HEK293T (cell line): ENCODE results near the gene DOK4.

Experiments used
- CTCF ChIA-PET: fragments of 350-600 bp; formaldehyde crosslinking; extraction: SDS; loops from one replicate; lab custom pipeline; 2021; ENCODE audit warnings: antibody characterized with exemption, inconsistent platforms; lab: Yijun Ruan, JAX
- POLR2A ChIA-PET: fragments of 350-600 bp; formaldehyde crosslinking; extraction: SDS; loops from one replicate; lab custom pipeline; 2020; ENCODE audit warnings: antibody characterized with exemption, inconsistent platforms; lab: Yijun Ruan, JAX
- DNase-seq: peaks from one replicate; pipeline ENCODE4 v3.0.0; 2012; ENCODE audit warnings: mixed read lengths; ENCODE audit errors: extremely low spot score
- ARNT ChIP-seq: fragments of 450-650 bp; IDR thresholded peaks from 2 replicates; pipeline ENCODE4 v1.6.1; 2017; ENCODE audit warnings: mild to moderate bottlenecking
- BHLHE40 ChIP-seq: fragments of 450-650 bp; IDR thresholded peaks from 2 replicates; pipeline ENCODE4 v1.6.1; 2016; ENCODE audit warnings: mild to moderate bottlenecking, moderate library complexity, borderline replicate concordance
- CTBP1 ChIP-seq: fragments of 450-650 bp; IDR thresholded peaks from 2 replicates; pipeline ENCODE4 v1.6.1; 2016; ENCODE audit warnings: borderline replicate concordance
- ELF4 ChIP-seq: fragments of 450-650 bp; IDR thresholded peaks from 2 replicates; pipeline ENCODE4 v1.6.1; 2017; ENCODE audit warnings: antibody characterized with exemption
- FOXA1 ChIP-seq: fragments of 450-650 bp; IDR thresholded peaks from 2 replicates; pipeline ENCODE4 v1.6.1; 2016; ENCODE audit warnings: mild to moderate bottlenecking
- FOXK2 ChIP-seq: fragments of 450-650 bp; IDR thresholded peaks from 2 replicates; pipeline ENCODE4 v1.6.1; 2016; ENCODE audit warnings: mild to moderate bottlenecking
- FOXM1 ChIP-seq: fragments of 450-650 bp; IDR thresholded peaks from 2 replicates; pipeline ENCODE4 v1.6.1; 2017; ENCODE audit warnings: mild to moderate bottlenecking, borderline replicate concordance
- HDGF ChIP-seq: fragments of 450-650 bp; IDR thresholded peaks from 2 replicates; pipeline ENCODE4 v1.6.1; 2017; ENCODE audit warnings: antibody characterized with exemption, borderline replicate concordance
- L3MBTL2 ChIP-seq: fragments of 450-650 bp; conservative IDR thresholded peaks from 2 replicates; pipeline ENCODE4 v1.6.1; 2016; ENCODE audit warnings: mild to moderate bottlenecking
- LEF1 ChIP-seq: fragments of 450-650 bp; IDR thresholded peaks from 2 replicates; pipeline ENCODE4 v1.6.1; 2017; ENCODE audit warnings: mild to moderate bottlenecking, borderline replicate concordance
- NFRKB ChIP-seq: fragments of 450-650 bp; IDR thresholded peaks from 2 replicates; pipeline ENCODE4 v1.6.1; 2016; ENCODE audit warnings: mild to moderate bottlenecking, moderate library complexity
- SP1 ChIP-seq: fragments of 450-650 bp; IDR thresholded peaks from 2 replicates; pipeline ENCODE4 v1.6.1; 2017
- SUZ12 ChIP-seq: fragments of 450-650 bp; IDR thresholded peaks from 2 replicates; pipeline ENCODE4 v1.6.1; 2016; ENCODE audit warnings: mild to moderate bottlenecking
- TARDBP ChIP-seq: fragments of 450-650 bp; IDR thresholded peaks from 2 replicates; pipeline ENCODE4 v1.6.1; 2016
- ZNF384 ChIP-seq: fragments of 450-650 bp; IDR thresholded peaks from 2 replicates; pipeline ENCODE4 v1.6.1; 2016
- TF ChIP-seq, protein P1 (sequence below): fragments of 450-650 bp; IDR thresholded peaks from 2 replicates; pipeline ENCODE4 v1.6.1; 2016

The DOK4 gene

DNA sequence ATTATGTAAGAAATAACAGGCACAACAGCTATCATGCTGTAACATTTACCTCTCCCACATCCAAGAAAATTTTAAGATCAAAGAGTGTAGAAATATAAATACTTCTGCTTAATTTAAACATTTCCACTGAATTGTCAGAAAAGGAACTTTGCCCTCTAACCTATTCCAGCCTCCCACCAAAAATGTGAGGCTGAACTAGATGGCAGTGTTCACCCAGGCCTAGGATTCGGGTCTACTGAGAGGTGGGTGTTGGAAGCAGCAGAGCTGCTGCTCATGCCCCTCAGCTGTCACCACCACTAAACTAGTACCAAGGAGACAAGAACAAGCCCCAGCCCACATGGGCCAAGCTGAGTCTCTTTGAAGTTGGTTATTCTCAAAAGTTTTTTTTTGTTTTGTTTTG lies 50.5 kb downstream of the DOK4 start:
- TF ChIP-seq FOXA1: no peak

DNA sequence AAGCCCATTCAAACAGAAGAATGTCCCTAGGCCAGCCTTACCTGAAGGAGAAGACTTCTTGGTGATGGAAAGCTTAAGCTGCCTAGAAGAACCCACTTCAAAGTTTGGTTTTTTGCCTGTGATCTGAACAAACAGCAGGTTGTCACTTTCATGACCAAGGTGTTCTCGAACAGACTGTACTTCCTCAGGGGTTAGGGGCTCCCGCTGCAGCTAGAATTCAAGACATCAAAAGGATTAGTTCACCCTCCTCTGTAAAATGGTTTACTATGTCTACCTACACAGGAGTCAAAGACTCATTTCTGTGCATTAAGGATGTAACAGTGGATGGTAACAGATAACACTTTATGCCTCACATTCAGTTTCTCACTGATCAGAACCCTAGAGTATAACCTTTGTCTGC lies 52.3 kb downstream of the DOK4 start:
- TF ChIP-seq ARNT (no peak), FOXM1 (no peak), SP1 (no peak), LEF1 (no peak), CTBP1 (no peak), FOXA1 (no peak), FOXK2 (no peak)
- TF ChIP-seq, protein P1, sequence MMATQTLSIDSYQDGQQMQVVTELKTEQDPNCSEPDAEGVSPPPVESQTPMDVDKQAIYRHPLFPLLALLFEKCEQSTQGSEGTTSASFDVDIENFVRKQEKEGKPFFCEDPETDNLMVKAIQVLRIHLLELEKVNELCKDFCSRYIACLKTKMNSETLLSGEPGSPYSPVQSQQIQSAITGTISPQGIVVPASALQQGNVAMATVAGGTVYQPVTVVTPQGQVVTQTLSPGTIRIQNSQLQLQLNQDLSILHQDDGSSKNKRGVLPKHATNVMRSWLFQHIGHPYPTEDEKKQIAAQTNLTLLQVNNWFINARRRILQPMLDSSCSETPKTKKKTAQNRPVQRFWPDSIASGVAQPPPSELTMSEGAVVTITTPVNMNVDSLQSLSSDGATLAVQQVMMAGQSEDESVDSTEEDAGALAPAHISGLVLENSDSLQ: no peak
- CTCF ChIA-PET: interaction anchor here (0.8 kb wide), 1 partner anchor 15 kb away, joined by 3 read pairs; no protein-coding TSS in a partner anchor
- POLR2A ChIA-PET: no interaction called here
- no peak for DNase-seq

More for the DNA sequence above, 50.5 kb downstream of the DOK4 start:
- POLR2A ChIA-PET: no interaction called here
- no peak for DNase-seq
- CTCF ChIA-PET: no interaction called here

DNA sequence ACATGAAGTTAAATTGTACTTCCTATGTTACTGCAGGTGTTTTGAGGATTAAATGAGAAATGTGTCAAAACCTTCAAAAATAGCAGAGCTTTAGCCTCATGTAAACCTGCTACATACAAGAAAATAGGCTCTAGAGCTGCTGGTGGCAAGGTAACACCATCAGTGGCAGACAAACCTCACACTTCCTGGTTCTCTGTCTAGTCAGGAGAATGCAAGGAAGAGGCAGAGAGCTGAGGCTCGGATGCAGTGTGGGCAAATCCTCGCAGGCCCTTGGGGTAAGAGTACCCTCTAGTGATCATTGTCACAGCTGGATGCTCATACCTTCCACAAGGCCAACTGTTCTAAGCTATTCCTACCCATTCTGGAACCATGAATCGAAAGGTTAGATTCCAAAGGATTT lies 53.3 kb downstream of the DOK4 start:
- CTCF ChIA-PET: no interaction called here
- POLR2A ChIA-PET: interaction anchor here (1.4 kb wide), 1 partner anchor 14 kb away, joined by 3 read pairs; the partner anchor contains the start of genes CIAPIN1 and COQ9
- TF ChIP-seq ELF4: no peak
- no peak for TF ChIP-seq BHLHE40
- TF ChIP-seq ZNF384: no peak
- no peak for TF ChIP-seq FOXA1
- no peak for TF ChIP-seq FOXK2
- DNase-seq: no peak

DNA sequence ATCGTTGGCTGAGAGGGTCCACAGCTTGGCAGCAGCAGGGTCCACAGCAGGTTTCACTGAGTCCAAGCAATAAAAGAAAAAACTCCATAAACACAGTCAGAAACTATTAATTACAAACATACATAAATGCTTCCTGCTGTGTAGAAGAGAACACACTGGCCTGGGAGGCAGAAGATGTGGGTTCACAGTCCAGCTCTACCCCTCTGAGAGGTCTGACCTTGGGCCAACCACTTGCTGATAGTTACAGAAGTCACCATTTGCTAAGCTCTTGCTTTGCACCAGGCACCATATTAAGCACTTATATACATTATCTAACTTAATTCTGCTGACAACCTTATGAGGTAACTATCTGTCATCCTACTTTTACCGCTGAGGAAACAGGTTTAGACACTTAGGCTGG lies 53.8 kb downstream of the DOK4 start:
- POLR2A ChIA-PET: interaction anchor here (1.4 kb wide), 1 partner anchor 15 kb away, joined by 3 read pairs; the partner anchor contains the start of genes CIAPIN1 and COQ9
- DNase-seq: no peak
- TF ChIP-seq SUZ12: no peak
- no peak for TF ChIP-seq FOXM1
- no peak for TF ChIP-seq CTBP1
- no peak for TF ChIP-seq L3MBTL2
- TF ChIP-seq ELF4: no peak
- no peak for TF ChIP-seq SP1
- no peak for TF ChIP-seq ZNF384
- no peak for TF ChIP-seq FOXA1
- TF ChIP-seq HDGF: no peak
- TF ChIP-seq LEF1: no peak
- TF ChIP-seq FOXK2: no peak
- TF ChIP-seq, protein P1: no peak
- no peak for TF ChIP-seq BHLHE40
- no peak for TF ChIP-seq ARNT
- CTCF ChIA-PET: no interaction called here

DNA sequence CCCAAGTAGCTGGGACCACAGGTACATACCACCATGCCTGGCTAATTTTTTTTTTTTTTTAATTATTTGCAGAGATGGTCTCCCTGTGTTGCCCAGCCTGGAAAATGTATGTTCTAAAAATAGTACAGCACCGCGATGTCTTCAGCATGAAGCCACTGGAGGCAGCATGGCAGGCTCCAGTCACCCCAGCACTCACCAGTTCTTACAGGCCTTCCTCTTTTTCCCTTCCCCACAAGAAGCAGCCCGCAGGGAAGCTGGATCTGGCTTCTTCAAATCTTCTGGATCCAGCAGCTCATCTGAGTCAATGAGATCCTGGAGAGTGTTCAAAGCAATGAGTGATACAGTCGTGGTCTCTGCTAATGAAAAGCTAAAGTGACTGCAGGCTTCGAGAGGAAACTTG lies 55.3 kb downstream of the DOK4 start:
- ChIA-PET POLR2A (no interaction called here), CTCF (no interaction called here)
- TF ChIP-seq ELF4 (no peak), FOXK2 (no peak), CTBP1 (no peak), L3MBTL2 (no peak), LEF1 (no peak), FOXA1 (no peak), SUZ12 (no peak), BHLHE40 (no peak)
- TF ChIP-seq, protein P1: no peak
- no peak for DNase-seq

DNA sequence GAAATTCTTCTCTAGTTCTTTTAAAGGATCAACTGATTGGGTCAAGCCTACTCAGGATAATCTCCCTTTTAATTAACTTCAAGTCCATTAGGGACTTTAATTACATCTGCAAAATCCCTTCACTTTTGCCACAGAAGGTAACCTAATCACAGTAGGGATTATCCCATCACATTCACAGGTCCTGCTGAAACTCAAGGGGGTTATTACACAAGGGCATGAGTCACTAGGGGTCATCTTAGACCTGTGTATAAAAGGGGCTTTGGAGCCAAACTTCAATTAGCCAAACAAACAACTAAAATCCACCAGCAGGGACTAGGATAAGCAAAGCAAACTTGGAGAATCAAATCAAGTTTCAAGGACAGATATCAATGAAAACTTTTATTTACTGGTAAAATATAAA lies 58.5 kb downstream of the DOK4 start:
- TF ChIP-seq NFRKB (no peak), SP1 (no peak), FOXA1 (no peak), BHLHE40 (no peak), L3MBTL2 (no peak), FOXK2 (no peak), TARDBP (no peak), FOXM1 (no peak), SUZ12 (no peak), ELF4 (no peak), ZNF384 (no peak), ARNT (no peak), HDGF (no peak), LEF1 (no peak), CTBP1 (no peak)
- TF ChIP-seq, protein P1: no peak
- no peak for DNase-seq
- ChIA-PET CTCF (no interaction called here), POLR2A (no interaction called here)

DNA sequence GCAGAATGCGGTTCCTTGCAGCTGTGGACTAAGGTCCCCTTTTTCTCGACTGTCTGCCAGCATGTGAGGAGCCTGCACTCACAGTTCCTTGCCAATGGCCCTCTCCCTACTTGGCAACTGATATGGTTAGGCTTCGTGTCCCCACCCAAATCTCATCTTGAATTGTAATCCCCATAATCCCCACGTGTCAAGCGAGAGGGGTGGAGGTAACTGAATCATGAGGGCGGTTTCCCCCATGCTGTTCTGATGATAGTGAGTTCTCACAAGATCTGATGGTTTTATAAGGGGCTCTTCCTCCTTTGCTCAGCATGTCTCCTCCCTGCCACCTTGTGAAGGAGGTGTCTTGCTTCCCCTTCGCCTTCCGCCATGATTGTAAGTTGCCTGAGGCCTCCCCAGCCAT lies 59.0 kb downstream of the DOK4 start:
- POLR2A ChIA-PET: no interaction called here
- no peak for DNase-seq
- TF ChIP-seq SUZ12: no peak
- TF ChIP-seq CTBP1: no peak
- no peak for TF ChIP-seq FOXA1
- TF ChIP-seq, protein P1: no peak
- no peak for TF ChIP-seq HDGF
- no peak for TF ChIP-seq TARDBP
- no peak for TF ChIP-seq NFRKB
- TF ChIP-seq SP1: no peak
- TF ChIP-seq FOXK2: no peak
- no peak for TF ChIP-seq BHLHE40
- no peak for TF ChIP-seq L3MBTL2
- no peak for TF ChIP-seq ZNF384
- no peak for TF ChIP-seq FOXM1
- no peak for TF ChIP-seq ELF4
- no peak for TF ChIP-seq LEF1
- no peak for TF ChIP-seq ARNT
- CTCF ChIA-PET: no interaction called here
